HL-60/S4 (cell line): ENCODE data around the gene CCDC27.
"Not testable (repeated sequence)": the region's sequence is repeated elsewhere in the genome, so short reads cannot be mapped to it uniquely, and the experiment has no call there.

ENCODE experiments used
- in situ Hi-C: fragments of 300-500 bp; cut with MboI; formaldehyde crosslinking; loops from 2 replicates; pipeline ENCODE4 v1.14.3; 2022; ENCODE audit warnings: low sequenced_read_pairs

CCDC27 gene

DNA sequence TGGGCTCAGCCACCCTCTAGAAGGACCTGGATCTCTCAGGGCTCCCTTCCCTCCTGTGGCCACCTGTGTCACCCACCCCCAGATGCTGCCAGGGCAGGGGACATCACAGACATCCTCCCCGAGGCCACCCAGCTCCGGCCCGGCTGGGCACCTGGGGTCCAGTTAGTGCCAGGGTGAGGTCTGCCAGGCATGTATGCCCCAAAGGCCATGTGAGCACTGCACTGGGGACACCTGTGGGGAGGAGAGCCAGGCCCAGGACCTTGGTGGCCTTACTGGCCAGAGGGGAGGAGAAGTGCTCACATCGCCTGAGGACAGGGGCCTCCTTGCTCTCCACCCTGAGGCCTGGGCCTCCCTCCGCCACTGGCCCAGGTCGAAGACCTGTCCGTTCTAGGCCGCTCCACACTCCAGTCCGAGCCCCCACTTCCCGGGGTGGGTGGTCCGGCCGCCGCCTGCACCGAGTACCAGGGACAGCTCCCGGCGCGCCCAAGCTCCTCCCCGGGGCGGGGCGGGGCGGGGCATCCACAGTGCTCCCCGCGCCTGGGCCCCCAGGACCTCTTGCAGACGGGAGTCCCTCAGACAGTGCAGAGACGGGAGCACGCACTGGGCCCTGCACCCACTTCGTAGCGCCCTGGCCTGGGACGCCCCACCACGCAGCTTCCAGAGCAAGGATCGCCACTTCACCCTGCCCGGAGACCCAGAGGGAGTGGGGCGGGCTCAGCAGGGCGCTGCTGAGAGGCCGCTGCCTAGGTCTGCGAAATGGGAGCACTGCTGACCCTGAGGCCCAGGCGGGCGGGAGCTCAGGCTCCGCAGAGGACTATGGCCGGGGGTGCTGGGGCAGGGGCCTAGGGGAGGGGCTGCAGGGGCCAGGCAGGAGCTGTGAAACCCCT is 34.3 kb upstream of the CCDC27 start:
- in situ Hi-C loops = no loop called here

DNA sequence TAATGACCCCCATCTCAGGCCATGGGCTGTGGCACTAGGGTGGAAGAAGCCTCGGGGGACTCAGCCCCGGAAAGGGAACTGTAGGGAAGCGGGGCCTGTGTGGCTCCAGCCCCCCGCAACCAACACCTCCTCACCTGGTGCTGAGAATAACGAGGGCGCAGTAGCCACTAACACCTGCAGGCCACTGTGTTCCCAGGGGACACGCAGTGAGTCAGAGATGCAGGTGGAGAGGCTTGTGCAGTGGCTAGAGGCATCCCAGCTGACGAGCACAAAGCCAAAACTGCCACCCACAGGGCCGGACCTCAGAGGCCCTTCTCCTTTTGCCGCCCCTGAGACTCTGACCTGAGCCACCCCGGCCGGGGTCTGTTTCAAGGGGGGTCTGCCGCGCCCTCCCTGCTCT is 33.5 kb upstream of the CCDC27 start:
- in situ Hi-C loops = no loop called here

DNA sequence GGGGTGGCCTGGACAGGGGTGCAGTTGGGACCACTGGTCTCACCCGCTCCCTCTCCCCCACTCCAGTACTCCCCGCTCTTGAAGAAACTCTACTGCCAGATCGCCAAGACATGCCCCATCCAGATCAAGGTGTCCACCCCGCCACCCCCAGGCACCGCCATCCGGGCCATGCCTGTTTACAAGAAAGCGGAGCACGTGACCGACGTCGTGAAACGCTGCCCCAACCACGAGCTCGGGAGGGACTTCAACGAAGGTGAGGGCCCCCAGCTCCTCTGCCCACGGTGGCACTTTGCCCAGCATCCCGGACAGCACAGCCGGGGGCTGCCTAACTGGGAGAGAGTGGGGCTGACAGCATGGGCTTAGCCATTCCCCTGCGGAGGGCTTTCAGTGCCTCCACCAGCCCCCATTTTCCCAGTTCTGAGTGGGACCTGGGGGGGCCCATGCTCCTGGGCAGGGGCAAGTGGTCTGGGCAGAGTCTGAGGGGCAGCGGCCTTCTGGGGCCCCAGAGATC is 30.2 kb upstream of the CCDC27 start:
- in situ Hi-C loops = no loop called here

DNA sequence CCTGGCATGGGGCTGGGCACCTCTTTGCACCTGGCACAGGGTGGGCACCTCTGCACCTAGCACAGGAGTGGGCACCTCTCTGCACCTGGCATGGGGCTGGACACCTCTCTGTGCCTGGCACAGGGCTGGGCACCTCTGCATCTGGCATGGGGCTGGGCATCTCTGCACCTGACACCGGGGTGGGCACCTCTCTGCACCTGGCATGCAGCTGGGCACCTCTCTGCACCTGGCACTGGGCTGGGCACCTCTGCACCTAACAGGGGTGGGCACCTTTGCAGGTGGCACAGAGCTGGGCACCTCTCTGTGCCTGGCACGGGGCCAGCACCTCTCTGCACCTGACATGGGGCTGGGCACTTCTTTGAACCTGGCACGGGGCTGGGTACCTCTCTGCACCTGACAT is 29.4 kb upstream of the CCDC27 start:
- in situ Hi-C loops = no loop called here

DNA sequence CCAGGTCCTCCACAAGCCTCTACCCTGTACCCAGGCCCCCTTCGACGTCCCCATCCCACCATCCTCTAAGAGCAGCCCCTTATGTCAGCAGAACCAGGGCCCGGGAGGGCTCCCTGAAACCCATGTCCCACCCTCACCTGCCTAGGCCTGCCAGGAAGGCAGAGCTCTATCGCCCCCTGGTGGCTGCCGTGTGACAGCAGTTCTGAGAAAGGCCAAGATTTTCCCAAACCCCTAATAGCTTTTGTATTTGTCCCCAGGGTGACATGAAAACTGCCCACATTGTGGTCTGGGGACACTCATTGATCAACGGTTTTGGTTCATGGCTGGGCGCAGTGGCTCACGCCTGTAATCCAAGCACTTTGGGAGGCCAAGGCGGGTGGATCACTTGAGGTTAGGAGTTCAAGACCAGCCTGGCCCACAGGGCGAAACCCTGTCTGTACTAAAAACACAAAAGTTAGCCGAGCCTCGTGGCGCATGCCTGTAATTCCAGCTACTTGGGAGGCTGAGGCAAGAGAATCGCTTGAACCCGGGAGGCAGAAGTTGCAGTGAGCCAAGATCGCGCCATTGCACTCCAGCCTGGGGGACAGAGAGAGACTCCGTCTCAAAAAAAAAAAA is 27.7 kb upstream of the CCDC27 start:
- in situ Hi-C loops = not testable (repeated sequence)

DNA sequence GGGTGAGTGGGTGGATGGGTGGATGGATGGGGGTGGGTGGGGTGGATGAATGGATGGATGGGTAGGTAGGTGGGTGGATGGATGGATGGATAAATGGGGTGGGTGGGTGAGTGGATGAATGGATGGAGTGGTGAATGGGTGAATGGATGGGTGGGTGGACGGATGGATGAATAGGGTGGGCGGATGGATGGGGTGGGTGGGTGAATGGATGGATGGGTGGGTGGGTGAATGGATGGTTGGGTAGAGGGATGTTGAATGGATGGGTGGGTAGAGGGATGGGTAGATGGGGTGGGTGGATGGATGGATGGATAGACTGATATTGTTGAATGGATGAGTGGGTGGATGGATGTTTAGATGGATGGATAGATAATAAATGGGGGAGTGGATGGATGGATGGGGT is 26.9 kb upstream of the CCDC27 start:
- in situ Hi-C loops = no loop called here

DNA sequence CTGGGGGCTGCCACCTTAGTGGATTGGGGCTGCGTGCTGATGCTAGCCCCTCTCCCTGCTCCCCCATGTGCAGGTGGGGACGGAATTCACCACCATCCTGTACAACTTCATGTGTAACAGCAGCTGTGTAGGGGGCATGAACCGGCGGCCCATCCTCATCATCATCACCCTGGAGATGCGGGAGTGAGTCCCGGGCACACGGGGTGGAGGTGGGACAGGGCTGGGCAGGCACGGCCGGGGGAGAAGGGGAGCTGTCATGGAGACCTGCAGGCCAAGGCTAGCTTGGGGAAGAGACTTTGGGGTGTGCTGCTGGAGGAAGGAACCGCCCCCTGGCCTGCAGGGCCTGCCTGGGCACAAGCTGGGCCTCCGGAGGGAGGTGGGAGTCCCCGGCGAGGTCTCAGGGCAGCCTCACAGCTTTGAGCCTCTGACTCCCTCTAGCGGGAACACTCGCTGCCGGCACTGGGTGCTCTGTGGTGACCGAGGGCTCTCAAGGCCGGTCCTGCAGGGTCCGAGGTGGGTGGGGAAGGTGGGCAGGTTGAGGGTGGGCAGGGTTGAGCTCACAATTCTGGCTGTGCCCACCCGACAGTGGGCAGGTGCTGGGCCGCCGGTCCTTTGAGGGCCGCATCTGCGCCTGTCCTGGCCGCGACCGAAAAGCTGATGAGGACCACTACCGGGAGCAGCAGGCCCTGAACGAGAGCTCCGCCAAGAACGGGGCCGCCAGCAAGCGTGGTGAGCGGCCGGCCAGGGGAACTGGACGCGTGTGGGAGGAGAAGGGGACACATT is 25.0 kb upstream of the CCDC27 start:
- in situ Hi-C loops = no loop called here

DNA sequence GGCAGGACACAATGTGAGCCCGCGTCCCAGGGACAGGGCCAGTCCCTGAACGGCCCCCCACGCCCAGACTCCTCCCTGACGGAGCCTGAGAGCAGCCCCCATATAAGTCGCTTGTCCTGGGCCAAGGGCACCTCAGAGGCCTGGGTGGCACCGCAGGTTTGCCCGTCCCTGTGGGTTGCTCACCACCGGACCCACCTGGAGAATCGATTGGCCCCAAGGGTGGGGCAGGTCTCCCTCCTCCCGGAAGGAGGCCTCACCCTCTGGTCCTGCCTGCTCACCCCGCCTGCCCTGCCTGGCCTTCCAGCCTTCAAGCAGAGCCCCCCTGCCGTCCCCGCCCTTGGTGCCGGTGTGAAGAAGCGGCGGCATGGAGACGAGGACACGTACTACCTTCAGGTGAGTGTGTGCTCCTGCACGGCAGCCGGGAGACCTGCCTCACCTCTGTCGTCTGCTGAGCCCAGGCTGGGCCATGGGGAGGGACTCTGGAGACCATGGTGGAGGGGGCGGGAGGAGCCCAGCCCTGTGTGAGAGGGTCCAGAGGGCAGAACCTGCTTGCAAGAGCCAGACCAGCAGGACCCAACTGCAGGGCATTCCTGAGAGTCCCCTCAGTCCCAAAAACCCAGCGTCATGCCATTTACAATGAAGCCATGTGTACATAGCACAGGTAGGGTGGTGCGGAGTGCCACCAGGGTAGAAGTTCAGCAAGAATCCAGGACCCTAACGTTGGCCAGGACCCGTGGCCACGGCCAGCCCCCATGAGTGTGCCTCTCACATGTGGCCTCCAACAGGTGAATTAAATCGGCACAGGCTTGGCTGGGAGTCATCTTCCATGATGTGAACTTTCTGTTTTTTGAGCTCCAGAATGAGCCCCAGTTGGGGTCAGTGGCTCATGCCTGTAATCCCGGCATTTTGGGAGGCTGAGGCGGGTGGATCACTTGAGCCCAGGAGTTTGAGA is 24.1 kb upstream of the CCDC27 start:
- in situ Hi-C loops = no loop called here

DNA sequence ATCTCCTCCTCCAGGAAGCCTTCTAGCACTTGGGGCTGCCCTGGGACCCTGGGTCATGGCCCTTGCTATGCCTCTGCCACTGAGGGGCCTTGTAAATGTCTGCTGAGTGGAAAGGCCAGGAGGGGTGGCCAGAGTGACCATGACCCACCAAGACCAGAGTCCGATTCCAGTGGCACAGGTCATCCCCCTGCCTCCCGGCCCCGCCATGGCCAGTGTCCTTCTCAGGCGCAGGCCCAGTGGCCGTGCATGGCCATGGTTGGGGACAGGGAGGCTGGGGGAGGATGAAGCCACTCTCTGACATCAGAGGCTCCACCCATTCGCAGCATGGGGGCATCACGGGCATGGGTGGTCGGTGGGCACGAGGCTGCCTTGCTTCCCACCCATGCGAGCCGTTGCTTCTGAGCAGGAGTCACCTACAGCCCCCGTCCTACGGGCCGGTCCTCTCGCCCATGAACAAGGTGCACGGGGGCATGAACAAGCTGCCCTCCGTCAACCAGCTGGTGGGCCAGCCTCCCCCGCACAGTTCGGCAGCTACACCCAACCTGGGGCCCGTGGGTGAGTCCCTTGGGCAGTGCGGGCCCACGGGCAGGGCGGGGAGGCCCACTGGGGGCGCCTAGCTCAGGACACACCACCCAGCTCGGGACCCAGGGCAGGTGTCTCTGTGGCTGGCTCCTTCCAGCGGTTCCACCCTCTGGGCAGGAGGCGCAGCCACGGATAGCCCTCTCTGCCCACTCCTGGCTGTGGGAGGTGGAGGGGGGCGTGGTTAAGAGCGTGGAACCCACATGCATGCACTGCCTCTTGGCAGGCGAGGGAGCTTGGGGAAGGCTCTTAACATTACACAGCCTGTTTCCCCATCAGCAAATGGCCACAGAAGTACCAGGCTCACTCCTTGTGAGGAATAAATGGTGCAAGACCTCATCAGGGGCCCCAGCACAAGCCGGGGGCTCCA is 22.4 kb upstream of the CCDC27 start:
- in situ Hi-C loops = no loop called here

DNA sequence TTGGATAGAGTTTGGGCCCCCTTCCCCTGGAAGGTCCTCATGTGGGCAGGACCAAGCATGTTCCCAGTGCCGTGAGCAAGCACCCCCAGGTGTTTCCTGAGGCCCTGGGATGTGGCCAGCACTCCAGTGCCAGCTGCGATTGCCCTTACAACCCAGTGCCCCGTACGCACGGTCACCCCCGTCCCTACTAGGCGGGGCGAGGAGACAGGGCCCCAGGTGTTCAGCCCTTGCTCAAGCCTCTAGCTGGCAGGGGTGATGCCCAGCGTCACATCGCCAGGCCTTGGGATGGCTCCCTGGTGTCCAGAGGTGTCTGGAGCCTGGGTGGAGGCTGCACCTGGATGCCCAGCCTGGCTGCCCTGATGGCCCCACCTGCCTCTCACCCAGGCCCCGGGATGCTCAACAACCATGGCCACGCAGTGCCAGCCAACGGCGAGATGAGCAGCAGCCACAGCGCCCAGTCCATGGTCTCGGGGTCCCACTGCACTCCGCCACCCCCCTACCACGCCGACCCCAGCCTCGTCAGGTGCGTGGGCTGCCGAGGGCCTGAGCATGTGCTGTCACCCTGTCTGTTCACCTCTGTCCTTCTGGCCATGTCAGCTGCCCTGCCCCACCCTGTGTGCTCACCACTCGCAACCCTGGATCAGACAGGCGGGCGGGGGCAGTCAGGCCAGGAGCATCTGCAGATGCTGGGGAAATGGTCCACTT is 21.6 kb upstream of the CCDC27 start:
- in situ Hi-C loops = no loop called here

DNA sequence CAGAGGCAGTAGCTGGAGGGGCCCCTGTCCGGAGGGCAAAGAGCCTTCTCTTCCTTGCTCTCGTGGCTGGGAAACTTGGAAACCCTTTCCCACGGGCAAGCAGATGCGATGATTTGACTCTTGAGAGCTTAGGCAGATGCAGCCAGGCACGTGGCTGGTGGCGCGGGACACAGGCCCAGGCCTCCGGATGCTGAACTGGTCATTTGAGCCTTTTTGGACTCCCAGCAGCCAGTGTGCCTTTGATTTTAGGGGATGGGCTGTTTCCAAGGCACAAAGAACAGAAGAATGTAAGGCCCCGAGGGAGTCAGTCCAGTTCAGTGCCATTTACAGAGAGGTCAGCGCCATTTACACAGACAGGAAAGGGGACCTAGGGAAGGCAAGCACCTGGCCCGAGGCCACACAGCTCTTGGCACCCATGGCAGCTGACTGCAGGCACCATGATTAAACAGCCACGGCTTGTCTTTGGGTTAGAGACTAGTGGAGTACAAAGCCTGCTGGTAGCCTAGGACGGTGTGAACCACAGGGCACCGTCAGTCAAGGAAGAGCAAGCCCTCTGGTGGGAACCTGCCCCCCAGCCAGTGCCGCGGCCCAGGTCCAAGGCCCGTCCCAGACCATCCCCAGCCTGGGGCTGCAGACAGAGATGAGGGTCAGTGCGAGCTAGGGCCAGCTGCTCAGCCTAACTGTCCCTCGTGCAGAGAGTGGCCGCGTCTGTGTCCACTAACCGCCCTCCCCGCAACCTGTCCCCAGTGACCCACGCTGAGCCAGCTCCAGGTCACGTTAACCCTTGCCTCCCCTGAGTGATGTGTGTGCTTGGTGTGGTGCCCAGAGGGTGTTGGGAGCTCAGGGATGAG is 20.4 kb upstream of the CCDC27 start:
- in situ Hi-C loops = no loop called here

DNA sequence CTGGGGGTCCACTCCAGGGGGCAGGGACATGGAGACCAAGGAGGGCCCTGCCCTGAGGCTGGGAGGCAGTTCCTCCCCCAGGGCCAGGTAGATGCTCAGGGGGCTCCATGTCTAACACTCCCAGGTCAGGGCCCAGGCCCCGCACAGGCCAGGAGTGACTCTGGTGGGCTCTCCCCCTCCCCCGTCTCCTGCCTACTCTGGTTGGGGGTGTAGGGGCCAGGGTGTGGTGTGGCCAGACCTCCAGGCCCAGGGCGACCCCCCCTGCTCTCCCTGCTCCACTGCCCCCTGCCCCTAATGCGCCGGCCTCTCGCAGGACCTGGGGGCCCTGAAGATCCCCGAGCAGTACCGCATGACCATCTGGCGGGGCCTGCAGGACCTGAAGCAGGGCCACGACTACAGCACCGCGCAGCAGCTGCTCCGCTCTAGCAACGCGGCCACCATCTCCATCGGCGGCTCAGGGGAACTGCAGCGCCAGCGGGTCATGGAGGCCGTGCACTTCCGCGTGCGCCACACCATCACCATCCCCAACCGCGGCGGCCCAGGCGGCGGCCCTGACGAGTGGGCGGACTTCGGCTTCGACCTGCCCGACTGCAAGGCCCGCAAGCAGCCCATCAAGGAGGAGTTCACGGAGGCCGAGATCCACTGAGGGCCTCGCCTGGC is 19.7 kb upstream of the CCDC27 start:
- in situ Hi-C loops = no loop called here

DNA sequence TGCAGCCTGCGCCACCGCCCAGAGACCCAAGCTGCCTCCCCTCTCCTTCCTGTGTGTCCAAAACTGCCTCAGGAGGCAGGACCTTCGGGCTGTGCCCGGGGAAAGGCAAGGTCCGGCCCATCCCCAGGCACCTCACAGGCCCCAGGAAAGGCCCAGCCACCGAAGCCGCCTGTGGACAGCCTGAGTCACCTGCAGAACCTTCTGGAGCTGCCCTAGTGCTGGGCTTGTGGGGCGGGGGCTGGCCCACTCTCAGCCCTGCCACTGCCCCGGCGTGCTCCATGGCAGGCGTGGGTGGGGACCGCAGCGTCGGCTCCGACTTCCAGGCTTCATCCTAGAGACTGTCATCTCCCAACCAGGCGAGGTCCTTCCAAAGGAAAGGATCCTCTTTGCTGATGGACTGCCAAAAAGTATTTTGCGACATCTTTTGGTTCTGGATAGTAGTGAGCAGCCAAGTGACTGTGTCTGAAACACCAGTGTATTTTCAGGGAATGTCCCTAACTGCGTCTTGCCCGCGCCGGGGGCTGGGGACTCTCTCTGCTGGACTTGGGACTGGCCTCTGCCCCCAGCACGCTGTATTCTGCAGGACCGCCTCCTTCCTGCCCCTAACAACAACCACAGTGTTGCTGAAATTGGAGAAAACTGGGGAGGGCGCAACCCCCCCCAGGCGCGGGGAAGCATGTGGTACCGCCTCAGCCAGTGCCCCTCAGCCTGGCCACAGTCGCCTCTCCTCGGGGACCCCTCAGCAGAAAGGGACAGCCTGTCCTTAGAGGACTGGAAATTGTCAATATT is 19.0 kb upstream of the CCDC27 start:
- in situ Hi-C loops = no loop called here

DNA sequence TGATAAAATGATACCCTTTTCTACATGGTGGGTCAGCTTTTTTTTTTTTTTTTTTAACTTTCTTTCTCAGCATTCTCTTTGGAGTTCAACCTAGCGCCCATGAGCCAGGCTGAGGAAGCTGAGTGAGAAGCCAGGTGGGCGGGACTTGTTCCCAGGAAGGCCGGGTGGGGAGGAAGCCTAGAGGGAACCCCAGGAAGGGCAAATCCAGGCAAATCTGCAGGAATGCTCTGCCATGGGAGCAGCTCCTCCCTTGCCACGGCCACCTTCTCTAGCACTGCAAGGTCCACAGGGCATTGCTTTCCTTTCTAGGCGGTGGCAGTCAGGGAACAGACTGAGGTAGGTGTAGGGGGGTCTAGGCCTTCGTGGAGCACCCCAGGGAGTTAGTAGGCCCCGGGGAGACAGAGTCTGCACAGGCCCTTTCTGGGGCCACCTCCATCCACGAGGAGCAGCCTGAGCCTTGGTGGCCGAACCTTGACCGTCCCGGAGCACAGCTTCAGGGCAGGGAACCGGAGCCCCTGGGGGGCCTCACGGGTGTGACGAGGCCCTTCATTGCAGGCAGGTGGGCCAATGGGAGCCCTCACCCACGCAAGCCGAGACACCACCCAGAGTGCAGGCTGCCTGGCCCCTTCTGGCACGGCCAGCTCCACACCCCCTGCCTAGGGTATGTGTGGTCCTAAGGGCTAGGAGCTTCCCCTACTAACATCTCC is 18.2 kb upstream of the CCDC27 start:
- in situ Hi-C loops = no loop called here

DNA sequence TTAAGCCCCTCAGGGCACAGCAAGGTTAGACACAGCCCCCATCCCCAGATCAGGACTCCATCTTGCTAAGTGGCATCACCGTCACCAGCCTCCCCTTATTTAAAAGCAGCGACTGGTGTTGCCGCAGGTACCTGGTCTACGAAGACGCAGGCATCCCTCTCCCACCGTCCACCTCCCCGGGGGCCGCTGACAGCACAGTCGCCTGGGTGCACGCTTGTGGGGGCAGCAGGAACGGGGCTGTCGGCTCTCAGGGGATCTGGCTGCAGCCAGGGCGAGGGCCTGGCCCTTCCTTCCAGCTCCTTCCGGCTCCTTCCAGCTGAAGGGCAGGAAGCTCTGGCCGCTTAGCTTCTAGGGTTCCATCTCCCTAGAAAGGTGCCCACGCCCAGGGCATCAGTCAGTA is 17.6 kb upstream of the CCDC27 start:
- in situ Hi-C loops = no loop called here
